Natural killer cell (primary cell): ENCODE results near the gene ROBO2. TPM values are rescaled to one million over a fixed set of nuclear protein-coding genes. Genes with fewer than 3 reads are reported as not detected.

ENCODE experiments used
- ATAC-seq, 3 donors: fragments of 150-1000 bp in 2 of 3; fragments of 200-7000 bp in 1 of 3; cut with Tn5 transposase; 1 replicate in 1 of 3; 2 replicates in 2 of 3; pipeline ENCODE4 v1.10.0; 2021; ENCODE audit warnings: mild to moderate bottlenecking in 2 of 3, moderate library complexity in 2 of 3
- DNase-seq, 2 donors: peaks; one replicate each; pipeline versions ENCODE4 v3.0.0 to v3.0.0-alpha.2; 2013 to 2021; ENCODE audit warnings: mixed read lengths in 1 of 2
- H3K27ac ChIP-seq: one replicate; pipeline ENCODE4 v1.5.1; 2013; ENCODE audit warnings: mild to moderate bottlenecking, low read length
- H3K27me3 ChIP-seq: one replicate; pipeline ENCODE4 v1.6.1; 2013; ENCODE audit warnings: low read length; ENCODE audit not compliant: control insufficient read depth, insufficient read depth
- H3K36me3 ChIP-seq: one replicate; pipeline ENCODE4 v1.6.1; 2013; ENCODE audit warnings: low read length; ENCODE audit not compliant: control insufficient read depth, insufficient read depth
- H3K4me1 ChIP-seq: one replicate; pipeline ENCODE4 v1.6.1; 2013; ENCODE audit warnings: low read length; ENCODE audit not compliant: control insufficient read depth, insufficient read depth
- H3K4me3 ChIP-seq: one replicate; pipeline ENCODE4 v1.5.1; 2013; ENCODE audit warnings: low read length
- H3K9me3 ChIP-seq: one replicate; pipeline ENCODE4 v1.6.1; 2013; ENCODE audit warnings: low read length; ENCODE audit not compliant: control insufficient read depth, insufficient read depth
- H3K27ac Mint-ChIP-seq, 2 donors: one replicate each; pipeline ENCODE4 v1.8.0; 2022; ENCODE audit warnings: mild to moderate bottlenecking in 2 of 2, mixed read lengths in 2 of 2, moderate library complexity in 1 of 2
- H3K27me3 Mint-ChIP-seq, 2 donors: one replicate each; pipeline ENCODE4 v1.8.0; 2022; ENCODE audit warnings: low read depth in 2 of 2, mixed read lengths in 2 of 2
- H3K36me3 Mint-ChIP-seq: one replicate; pipeline ENCODE4 v1.8.0; 2022; ENCODE audit warnings: mixed read lengths
- H3K4me1 Mint-ChIP-seq, 2 donors: one replicate each; pipeline ENCODE4 v1.8.0; 2022; ENCODE audit warnings: mixed read lengths in 2 of 2
- H3K4me3 Mint-ChIP-seq: one replicate; pipeline ENCODE4 v1.8.0; 2022; ENCODE audit warnings: mild to moderate bottlenecking, moderate library complexity, mixed read lengths
- H3K9me3 Mint-ChIP-seq, 2 donors: one replicate each; pipeline ENCODE4 v1.8.0; 2022; ENCODE audit warnings: mixed read lengths in 2 of 2
- CTCF ChIP-seq: fragments of 200-600 bp; IDR thresholded peaks from one replicate; pipeline ENCODE4 v1.8.0; 2022; ENCODE audit warnings: antibody characterized with exemption
- WGBS: methylation state at CpG from one replicate; pipeline ENCODE4 v1.1.7; 2013; ENCODE audit warnings: missing lambda C conversion rate; ENCODE audit not compliant: insufficient coverage; 5-methylcytosine and 5-hydroxymethylcytosine counted together
- intact Hi-C: fragments of 100-400 bp; cut with micrococcal nuclease; formaldehyde crosslinking; loops from one replicate; pipeline ENCODE4 v1.14.2; 2022
- total RNA-seq, 4 donors: library from RNA; stranded (reverse); fragments of 120-200 nt in 1 of 4; gene quantifications; one replicate each; pipeline versions ENCODE4 v1.2.3 to v1.2.4, GENCODE V29; 2013 to 2022

The ROBO2 gene
- total RNA-seq, 3 donors from 2014 or later (not counting 1 experiment from before 2014, with no cell fraction given), result not detected

DNA sequence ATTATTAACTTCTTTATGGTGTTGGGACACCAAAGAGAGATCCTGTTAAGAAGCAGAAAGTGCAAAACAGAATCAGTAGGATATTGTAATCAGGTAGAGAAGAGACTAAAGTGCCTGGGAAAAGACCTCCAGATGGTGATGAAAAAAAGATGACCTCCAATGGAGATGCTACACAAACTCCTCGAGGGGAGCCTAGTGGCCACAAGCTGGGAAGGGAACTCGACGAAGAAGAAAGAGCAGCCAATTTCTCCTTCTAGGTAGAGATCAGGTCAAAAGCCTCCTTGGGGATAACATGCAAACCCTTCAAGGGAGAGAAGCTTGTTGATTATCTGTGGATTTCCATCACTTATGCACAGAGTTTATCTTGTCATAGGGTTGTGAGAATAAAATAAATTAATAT is 647.6 kb downstream of the ROBO2 start:
- no peak overlapping the region for H3K27ac ChIP-seq
- H3K27ac Mint-ChIP-seq, result no peak overlapping the region
- H3K27me3 Mint-ChIP-seq, result no peaks in the 10 kb centered on the region
- intact Hi-C loops, result no loop called here
- H3K4me3 ChIP-seq, result no peak overlapping the region
- H3K36me3 Mint-ChIP-seq, result no peaks in the 10 kb centered on the region
- 55% methylated on average over 3 of the region's 3 CpGs for WGBS
- no peaks in the 10 kb centered on the region for H3K27me3 ChIP-seq
- no peaks in the 10 kb centered on the region for H3K36me3 ChIP-seq
- DNase-seq (no peak), ATAC-seq (no peak)
- no peaks in the 10 kb centered on the region for H3K4me1 Mint-ChIP-seq
- H3K9me3 Mint-ChIP-seq, result peaks cover 10 to 14% of the 10 kb centered on the region in 2 donors
- no peak for TF ChIP-seq CTCF
- H3K4me1 ChIP-seq, result no peaks in the 10 kb centered on the region
- H3K9me3 ChIP-seq, result peaks cover 2% of the 10 kb centered on the region
- no peak overlapping the region for H3K4me3 Mint-ChIP-seq

- ATAC-seq (no peak), DNase-seq (no peak)
- Mint-ChIP-seq H3K9me3 (peaks cover 11 to 14% of the 10 kb centered on the region in 2 donors), H3K36me3 (no peaks in the 10 kb centered on the region), H3K4me1 (no peaks in the 10 kb centered on the region), H3K27me3 (no peaks in the 10 kb centered on the region), H3K4me3 (no peak overlapping the region), H3K27ac (no peak overlapping the region)
- TF ChIP-seq CTCF, result no peak
- intact Hi-C loops, result no loop called here
- Histone ChIP-seq H3K36me3 (no peaks in the 10 kb centered on the region), H3K4me3 (no peak overlapping the region), H3K9me3 (peaks cover 2% of the 10 kb centered on the region), H3K27ac (no peak overlapping the region), H3K4me1 (no peaks in the 10 kb centered on the region), H3K27me3 (no peaks in the 10 kb centered on the region)
- 68% methylated on average over 6 of the region's 7 CpGs for WGBS
Measured at GRCh38 chr3:77690284-77690845, 650.5 kb downstream of the ROBO2 start.

- DNase-seq (no peak), ATAC-seq (no peak)
- Histone ChIP-seq H3K27me3 (no peaks in the 10 kb centered on the region), H3K4me1 (no peaks in the 10 kb centered on the region), H3K4me3 (no peak overlapping the region), H3K36me3 (no peaks in the 10 kb centered on the region), H3K9me3 (peaks cover 2% of the 10 kb centered on the region), H3K27ac (no peak overlapping the region)
- no peak overlapping the region for H3K27ac Mint-ChIP-seq
- no peaks in the 10 kb centered on the region for H3K4me1 Mint-ChIP-seq
- WGBS, result 74% methylated on average over 2 of the region's 2 CpGs
- no peak for TF ChIP-seq CTCF
- no peak overlapping the region for H3K4me3 Mint-ChIP-seq
- intact Hi-C loops, result no loop called here
- no peaks in the 10 kb centered on the region for H3K27me3 Mint-ChIP-seq
- no peaks in the 10 kb centered on the region for H3K36me3 Mint-ChIP-seq
- H3K9me3 Mint-ChIP-seq, result peaks cover 12 to 16% of the 10 kb centered on the region in 2 donors
Measured at GRCh38 chr3:77693147-77693546, 653.2 kb downstream of the ROBO2 start.

- Histone ChIP-seq H3K4me3 (no peak overlapping the region), H3K27me3 (no peaks in the 10 kb centered on the region), H3K36me3 (no peaks in the 10 kb centered on the region), H3K9me3 (no peaks in the 10 kb centered on the region), H3K27ac (no peak overlapping the region), H3K4me1 (no peaks in the 10 kb centered on the region)
- Mint-ChIP-seq H3K4me3 (no peak overlapping the region), H3K36me3 (no peaks in the 10 kb centered on the region), H3K9me3 (peaks cover 10 to 20% of the 10 kb centered on the region in 2 donors), H3K27ac (no peak overlapping the region), H3K27me3 (no peaks in the 10 kb centered on the region), H3K4me1 (no peaks in the 10 kb centered on the region)
- intact Hi-C loops, result no loop called here
- 75% methylated on average over 2 of the region's 3 CpGs for WGBS
- DNase-seq (no peak), ATAC-seq (no peak)
- TF ChIP-seq CTCF, result no peak
Measured at GRCh38 chr3:77699125-77699691, 659.3 kb downstream of the ROBO2 start.
